ENCODE data around the gene RNF207. TPM values are rescaled to one million over a fixed set of nuclear protein-coding genes. Genes with fewer than 3 reads are reported as not detected.

The RNF207 gene
- total RNA-seq, 1 experiment from 2014 or later, result 4.9 TPM

GRCh38 chr1:6256645-6257044 lies 50.7 kb downstream of the RNF207 start:
- Histone ChIP-seq H4K5ac (ENCODE audit: insufficient read length, low read depth, low read length) (no peak overlapping the region), H3K9ac (ENCODE audit: extremely low read depth, insufficient read length, low read length) (no peak overlapping the region), H2AFZ (ENCODE audit: low read length) (no peak overlapping the region), H3K9me3 (ENCODE audit: control insufficient read depth, low read depth, low read length) (no peaks in the 10 kb centered on the region), H2BK120ac (ENCODE audit: low read depth, low read length, poor library complexity, severe bottlenecking) (no peak overlapping the region), H3K27me3 (ENCODE audit: insufficient read depth, low read length) (peaks cover 7% of the 10 kb centered on the region; the same call in 1 of the 2 replicates), H3K56ac (ENCODE audit: insufficient read length, low read depth, low read length) (no peak overlapping the region), H3K79me1 (ENCODE audit: insufficient read depth, low read depth, low read length, poor library complexity, severe bottlenecking) (no peaks in the 10 kb centered on the region), H3K23me2 (ENCODE audit: insufficient read length, low read depth, low read length, poor library complexity, severe bottlenecking) (peaks cover 4% of the 10 kb centered on the region), H2BK12ac (ENCODE audit: insufficient read length, low read depth, low read length) (no peak overlapping the region), H2BK20ac (ENCODE audit: low read depth, low read length, poor library complexity, severe bottlenecking) (no peak overlapping the region), H2AK5ac (ENCODE audit: insufficient read length, low read length) (no peak overlapping the region), H3K4me2 (ENCODE audit: insufficient read depth, insufficient read length, low read length) (no peak overlapping the region), H3K14ac (ENCODE audit: insufficient read depth, low read length) (no peak overlapping the region), H3K18ac (ENCODE audit: insufficient read length, low read depth, low read length) (no peak overlapping the region), H3K79me2 (ENCODE audit: insufficient read depth, low read length) (no peaks in the 10 kb centered on the region), H4K91ac (ENCODE audit: insufficient read length, low read depth, low read length) (no peak overlapping the region), H2BK5ac (ENCODE audit: insufficient read length, low read length) (no peak overlapping the region), H3K27ac (ENCODE audit: insufficient read length, low read depth, low read length) (no peak overlapping the region), H3K23ac (ENCODE audit: insufficient read length, low read depth, low read length) (no peak overlapping the region), H3K4ac (ENCODE audit: low read depth, low read length) (no peak overlapping the region), H3T11ph (ENCODE audit: low read length) (no peak overlapping the region), H4K8ac (replicated peaks; ENCODE audit: insufficient read length, low read depth, low read length) (no peak overlapping the region), H2BK15ac (ENCODE audit: low read depth, low read length) (no peak overlapping the region), H3K4me1 (ENCODE audit: insufficient read depth, low read length) (no peaks in the 10 kb centered on the region), H4K20me1 (ENCODE audit: control insufficient read depth, insufficient read depth, insufficient read length) (no peaks in the 10 kb centered on the region)
- H3K36me3 Mint-ChIP-seq (ENCODE audit: insufficient read depth in 1 of 3, low read depth in 3 of 3), result peaks cover 0 to 3% (median 2%) of the 10 kb centered on the region in 3 experiments; a peak in 5 of 7 replicates
- H3K9me3 Mint-ChIP-seq, result no peaks in the 10 kb centered on the region
- TF ChIP-seq CTCF (conservative IDR thresholded peaks at IDR 0.05), result no peak
- H3K27me3 Mint-ChIP-seq (ENCODE audit: low read depth), result peaks cover 48% of the 10 kb centered on the region
- DNase-seq, result no peak
- no peak overlapping the region for H3K4me3 Mint-ChIP-seq
- no CpG with 5 or more reads among the region's 13 CpGs for WGBS (ENCODE audit: extremely low coverage, insufficient read length, low lambda C conversion rate)
- peaks cover 0 to 7% of the 10 kb centered on the region in 2 experiments; a peak in 2 of 4 replicates for H3K4me1 Mint-ChIP-seq
- H3K27ac Mint-ChIP-seq, result no peak overlapping the region
